ENCODE measurements around the gene MORF4L1.

Gene MORF4L1

GRCh38 chr15:78942741-78943140 is 70.1 kb downstream of the MORF4L1 start:
- H3K4me1 ChIP-seq (ENCODE audit: control insufficient read depth in 1 of 2, insufficient read depth in 1 of 2, low read depth in 1 of 2, low read length in 1 of 2) = peaks cover 53 to 59% of the 10 kb centered on the region in 2 experiments
- TF ChIP-seq CTCF (IDR thresholded peaks at IDR 0.05) = no peak

GRCh38 chr15:78943692-78944091 is 71.0 kb downstream of the MORF4L1 start:
- no peaks in the 10 kb centered on the region for H3K36me3 ChIP-seq
- no peak for TF ChIP-seq CTCF (IDR thresholded peaks at IDR 0.05)
- H3K9me3 ChIP-seq = no peaks in the 10 kb centered on the region
- H3K27me3 ChIP-seq = peaks cover 34% of the 10 kb centered on the region
- H3K4me1 ChIP-seq (ENCODE audit: control insufficient read depth in 1 of 2, insufficient read depth in 1 of 2, low read depth in 1 of 2, low read length in 1 of 2) = peaks cover 43 to 49% of the 10 kb centered on the region in 2 experiments
- peak overlapping the region; percentile 71 to 82 for H3K4me3 ChIP-seq (ENCODE audit: low read depth in 1 of 2, low read length in 1 of 2)
- no peak overlapping the region for H3K27ac ChIP-seq

More at GRCh38 chr15:78942741-78943140, 70.1 kb downstream of the MORF4L1 start:
- Histone ChIP-seq H3K4me3 (ENCODE audit: low read depth in 1 of 2, low read length in 1 of 2) (no peak overlapping the region), H3K27ac (no peak overlapping the region), H3K9me3 (no peaks in the 10 kb centered on the region), H3K36me3 (no peaks in the 10 kb centered on the region), H3K27me3 (peaks cover 29% of the 10 kb centered on the region)

GRCh38 chr15:78944202-78944625 is 71.5 kb downstream of the MORF4L1 start:
- H3K9me3 ChIP-seq = no peaks in the 10 kb centered on the region
- peak overlapping the region; percentile 71 to 82 for H3K4me3 ChIP-seq (ENCODE audit: low read depth in 1 of 2, low read length in 1 of 2)
- no peak for TF ChIP-seq CTCF (IDR thresholded peaks at IDR 0.05)
- no peaks in the 10 kb centered on the region for H3K36me3 ChIP-seq
- peak overlapping the region; percentile 57 for H3K27ac ChIP-seq
- peaks cover 34% of the 10 kb centered on the region for H3K27me3 ChIP-seq
- H3K4me1 ChIP-seq (ENCODE audit: control insufficient read depth in 1 of 2, insufficient read depth in 1 of 2, low read depth in 1 of 2, low read length in 1 of 2) = peaks cover 38 to 44% of the 10 kb centered on the region in 2 experiments

GRCh38 chr15:78944669-78945407 is 72.1 kb downstream of the MORF4L1 start, which contains the start of gene CTSH:
Gene CTSH, minus strand, starts transcription at chr15:78945046. Its CDS starts 65 bp downstream, at chr15:78944981.
- H3K9me3 ChIP-seq = no peaks in the 10 kb centered on the region
- peak within 1 kb of the TSS; percentile 57 for H3K27ac ChIP-seq

GRCh38 chr15:78946493-78946892 is 73.8 kb downstream of the MORF4L1 start:
- H3K27ac ChIP-seq = no peak overlapping the region
- peaks cover 24 to 31% of the 10 kb centered on the region in 2 experiments for H3K4me1 ChIP-seq (ENCODE audit: control insufficient read depth in 1 of 2, insufficient read depth in 1 of 2, low read depth in 1 of 2, low read length in 1 of 2)
- peaks cover 45% of the 10 kb centered on the region for H3K27me3 ChIP-seq
- no peak for TF ChIP-seq CTCF (IDR thresholded peaks at IDR 0.05)
- H3K4me3 ChIP-seq (ENCODE audit: low read depth in 1 of 2, low read length in 1 of 2) = no peak overlapping the region
- no peaks in the 10 kb centered on the region for H3K9me3 ChIP-seq
- no peaks in the 10 kb centered on the region for H3K36me3 ChIP-seq

More at GRCh38 chr15:78944669-78945407, 72.1 kb downstream of the MORF4L1 start, which contains the start of gene CTSH:
- no peak for TF ChIP-seq CTCF (IDR thresholded peaks at IDR 0.05)
- H3K4me1 ChIP-seq (ENCODE audit: control insufficient read depth in 1 of 2, insufficient read depth in 1 of 2, low read depth in 1 of 2, low read length in 1 of 2) = peaks cover 32 to 38% of the 10 kb centered on the region in 2 experiments
- H3K36me3 ChIP-seq = no peaks in the 10 kb centered on the region
- peak within 1 kb of the TSS; percentile 71 to 82 for H3K4me3 ChIP-seq (ENCODE audit: low read depth in 1 of 2, low read length in 1 of 2)
- peaks cover 34% of the 10 kb centered on the region for H3K27me3 ChIP-seq
